Ishikawa (cell line): Measurements from ENCODE around the gene ADAP1.

ENCODE experiments used
- CEBPB ChIP-seq: IDR thresholded peaks from 2 replicates; pipeline ENCODE4 v1.6.1; 2012
- CREB1 ChIP-seq: IDR thresholded peaks from 2 replicates; pipeline ENCODE4 v1.6.1; 2012; ENCODE audit warnings: low read depth
- EGR1 ChIP-seq: IDR thresholded peaks from 2 replicates; pipeline ENCODE4 v1.6.1; 2012
- EP300 ChIP-seq: IDR thresholded peaks from 2 replicates; pipeline ENCODE4 v1.6.1; 2012; ENCODE audit warnings: borderline replicate concordance
- FOXM1 ChIP-seq: IDR thresholded peaks from 2 replicates; pipeline ENCODE4 v1.6.1; 2012; ENCODE audit warnings: low read depth, borderline replicate concordance
- MAX ChIP-seq: IDR thresholded peaks from 2 replicates; pipeline ENCODE4 v1.6.1; 2012
- NFIC ChIP-seq: IDR thresholded peaks from 2 replicates; pipeline ENCODE4 v1.6.1; 2012
- RAD21 ChIP-seq: IDR thresholded peaks from 2 replicates; pipeline ENCODE4 v1.6.1; 2012; ENCODE audit warnings: low read depth
- REST ChIP-seq: IDR thresholded peaks from 2 replicates; pipeline ENCODE4 v1.6.1; 2012; ENCODE audit warnings: low read depth, mild to moderate bottlenecking
- TAF1 ChIP-seq: IDR thresholded peaks from 2 replicates; pipeline ENCODE4 v1.6.1; 2012; ENCODE audit warnings: low read depth, mild to moderate bottlenecking
- TCF12 ChIP-seq: IDR thresholded peaks from 2 replicates; pipeline ENCODE4 v1.6.1; 2012; ENCODE audit warnings: low read depth
- TEAD4 ChIP-seq: IDR thresholded peaks from 2 replicates; pipeline ENCODE4 v1.6.1; 2012
- USF1 ChIP-seq: IDR thresholded peaks from 2 replicates; pipeline ENCODE4 v1.6.1; 2012
- YY1 ChIP-seq: IDR thresholded peaks from 2 replicates; pipeline ENCODE4 v1.6.1; 2012; ENCODE audit warnings: low read depth
- ZBTB7A ChIP-seq: IDR thresholded peaks from 2 replicates; pipeline ENCODE4 v1.6.1; 2012; ENCODE audit warnings: low read depth

ADAP1 gene

GRCh38 chr7:930975-931758, 23.3 kb downstream of the ADAP1 start:
- no peak for TF ChIP-seq YY1
- TF ChIP-seq RAD21: no peak
- TF ChIP-seq TCF12: no peak
- TF ChIP-seq CEBPB: no peak
- TF ChIP-seq NFIC: no peak

- no peak for TF ChIP-seq CEBPB
- TF ChIP-seq TAF1: no peak
- no peak for TF ChIP-seq NFIC
- no peak for TF ChIP-seq REST
- TF ChIP-seq ZBTB7A: no peak
- no peak for TF ChIP-seq FOXM1
These were observed 25.2 kb downstream of the ADAP1 start for GRCh38 chr7:929311-929711.

- TF ChIP-seq ZBTB7A (no peak), USF1 (no peak), NFIC (no peak), REST (no peak), MAX (no peak), CEBPB (no peak), CREB1 (no peak), EP300 (no peak), TAF1 (no peak), FOXM1 (no peak), TEAD4 (no peak), EGR1 (no peak)
These were observed 27.3 kb downstream of the ADAP1 start for GRCh38 chr7:927031-927671.

GRCh38 chr7:926061-927030, 28.1 kb downstream of the ADAP1 start:
- TF ChIP-seq NFIC (no peak), YY1 (no peak), REST (no peak), TAF1 (no peak), EP300 (no peak)

- TF ChIP-seq RAD21 (no peak), REST (no peak), MAX (no peak), EGR1 (no peak), TAF1 (no peak), NFIC (no peak), TEAD4 (no peak), TCF12 (no peak), CREB1 (no peak), ZBTB7A (no peak), USF1 (no peak), YY1 (no peak), EP300 (no peak), CEBPB (no peak), FOXM1 (no peak)
These were observed 28.9 kb downstream of the ADAP1 start for GRCh38 chr7:925601-926000.
